OCI-LY3 (cell line): ENCODE measurements around the gene IL37.

Source experiments
- CTCF ChIP-seq: fragments of 200-600, 300-600 bp; sonication (generic); IDR thresholded peaks from 2 replicates; pipeline ENCODE4 v1.5.1; 2014; ENCODE audit warnings: antibody characterized with exemption, low read length, low read depth
- EZH2phosphoT487 ChIP-seq: fragments of 200-600 bp; shearing (Covaris generic); IDR thresholded peaks from 2 replicates; pipeline ENCODE4 v1.6.1; 2018; ENCODE audit warnings: antibody characterized with exemption, mixed run types, low read depth

- TF ChIP-seq CTCF (no peak), EZH2phosphoT487 (no peak)
Measured at GRCh38 chr2:112870841-112871835, 39.8 kb upstream of the IL37 start.
